ENCODE measurements around the gene ZNF320. TPM values are rescaled to one million over a fixed set of nuclear protein-coding genes. Genes with fewer than 3 reads are reported as not detected.
A peak's percentile ranks its signal among the peaks of the same experiment; 100 is the strongest.

The ZNF320 gene
- total and polyA plus RNA-seq, 9 of the 15 experiments (the other 6 are each of a cell fraction or from before 2014, with no cell fraction given) = 5.4 to 25.6 (median 11.7) TPM

- TF ChIP-seq GTF3C2 (IDR thresholded peaks at IDR 0.05; ENCODE audit: borderline replicate concordance, extremely low read depth, insufficient read length) (no peak), ZNF785 (CRISPR knock-in tag; IDR thresholded peaks at IDR 0.05) (no peak), ZNF239 (CRISPR knock-in tag; IDR thresholded peaks at IDR 0.05) (no peak), NFIX (CRISPR knock-in tag; IDR thresholded peaks at IDR 0.05; ENCODE audit: low read depth) (no peak), ZNF146 (CRISPR knock-in tag; IDR thresholded peaks at IDR 0.05; ENCODE audit: unreplicated experiment) (no peak), EP400 (IDR thresholded peaks at IDR 0.05) (peak; percentile 75), ZBTB26 (CRISPR knock-in tag; IDR thresholded peaks at IDR 0.05) (no peak), ZNF134 (CRISPR knock-in tag; conservative IDR thresholded peaks at IDR 0.05) (no peak), ZNF589 (CRISPR knock-in tag; IDR thresholded peaks at IDR 0.05; ENCODE audit: low read depth) (no peak), ZNF282 (CRISPR knock-in tag; IDR thresholded peaks at IDR 0.05) (no peak), ZNF280A (IDR thresholded peaks at IDR 0.05; ENCODE audit: low read depth, partially characterized antibody) (no peak), GATA2 (CRISPR knock-in tag; IDR thresholded peaks at IDR 0.05) (no peak), STAT5B (CRISPR knock-in tag; IDR thresholded peaks at IDR 0.05) (no peak), DNMT1 (IDR thresholded peaks at IDR 0.05) (no peak), SREBF1 (IDR thresholded peaks at IDR 0.05; ENCODE audit: borderline replicate concordance, low read depth, low read length) (no peak), GTF2E2 (tag; IDR thresholded peaks at IDR 0.05) (no peak), ZNF3 (CRISPR knock-in tag; IDR thresholded peaks at IDR 0.05) (no peak)
- TF ChIP-seq, protein P1, sequence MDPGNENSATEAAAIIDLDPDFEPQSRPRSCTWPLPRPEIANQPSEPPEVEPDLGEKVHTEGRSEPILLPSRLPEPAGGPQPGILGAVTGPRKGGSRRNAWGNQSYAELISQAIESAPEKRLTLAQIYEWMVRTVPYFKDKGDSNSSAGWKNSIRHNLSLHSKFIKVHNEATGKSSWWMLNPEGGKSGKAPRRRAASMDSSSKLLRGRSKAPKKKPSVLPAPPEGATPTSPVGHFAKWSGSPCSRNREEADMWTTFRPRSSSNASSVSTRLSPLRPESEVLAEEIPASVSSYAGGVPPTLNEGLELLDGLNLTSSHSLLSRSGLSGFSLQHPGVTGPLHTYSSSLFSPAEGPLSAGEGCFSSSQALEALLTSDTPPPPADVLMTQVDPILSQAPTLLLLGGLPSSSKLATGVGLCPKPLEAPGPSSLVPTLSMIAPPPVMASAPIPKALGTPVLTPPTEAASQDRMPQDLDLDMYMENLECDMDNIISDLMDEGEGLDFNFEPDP (CRISPR knock-in tag; IDR thresholded peaks at IDR 0.05) = no peak
- TF ChIP-seq, protein P2, sequence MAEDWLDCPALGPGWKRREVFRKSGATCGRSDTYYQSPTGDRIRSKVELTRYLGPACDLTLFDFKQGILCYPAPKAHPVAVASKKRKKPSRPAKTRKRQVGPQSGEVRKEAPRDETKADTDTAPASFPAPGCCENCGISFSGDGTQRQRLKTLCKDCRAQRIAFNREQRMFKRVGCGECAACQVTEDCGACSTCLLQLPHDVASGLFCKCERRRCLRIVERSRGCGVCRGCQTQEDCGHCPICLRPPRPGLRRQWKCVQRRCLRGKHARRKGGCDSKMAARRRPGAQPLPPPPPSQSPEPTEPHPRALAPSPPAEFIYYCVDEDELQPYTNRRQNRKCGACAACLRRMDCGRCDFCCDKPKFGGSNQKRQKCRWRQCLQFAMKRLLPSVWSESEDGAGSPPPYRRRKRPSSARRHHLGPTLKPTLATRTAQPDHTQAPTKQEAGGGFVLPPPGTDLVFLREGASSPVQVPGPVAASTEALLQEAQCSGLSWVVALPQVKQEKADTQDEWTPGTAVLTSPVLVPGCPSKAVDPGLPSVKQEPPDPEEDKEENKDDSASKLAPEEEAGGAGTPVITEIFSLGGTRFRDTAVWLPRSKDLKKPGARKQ (CRISPR knock-in tag; IDR thresholded peaks at IDR 0.05) = no peak
Measured at GRCh38 chr19:52942386-52943133, 45.1 kb upstream of the ZNF320 start (continued).

Measured in K562 (cell line).